Glomerular visceral epithelial cell (primary cell): ENCODE measurements around the gene COPS4.

Source experiments
- DNase-seq: peaks from one replicate; pipeline ENCODE4 v3.0.0-alpha.2; 2016; ENCODE audit errors: extremely low spot score

Gene COPS4

GRCh38 chr4:83121246-83121645 lies 86.3 kb downstream of the COPS4 start:
- DNase-seq, result no peak

- no peak for DNase-seq
These were observed 89.3 kb downstream of the COPS4 start for GRCh38 chr4:83124111-83124780.
